ENCODE results near the gene PSD4.

Gene PSD4

GRCh38 chr2:113225263-113226259 lies 51.8 kb downstream of the PSD4 start:
- peak; percentile 29 for DNase-seq (ENCODE audit: low read depth)

GRCh38 chr2:113226462-113226861 lies 52.7 kb downstream of the PSD4 start:
- H3K4me3 ChIP-seq (replicated peaks; ENCODE audit: low read depth, low read length), result no peak overlapping the region
- TF ChIP-seq, protein P1, sequence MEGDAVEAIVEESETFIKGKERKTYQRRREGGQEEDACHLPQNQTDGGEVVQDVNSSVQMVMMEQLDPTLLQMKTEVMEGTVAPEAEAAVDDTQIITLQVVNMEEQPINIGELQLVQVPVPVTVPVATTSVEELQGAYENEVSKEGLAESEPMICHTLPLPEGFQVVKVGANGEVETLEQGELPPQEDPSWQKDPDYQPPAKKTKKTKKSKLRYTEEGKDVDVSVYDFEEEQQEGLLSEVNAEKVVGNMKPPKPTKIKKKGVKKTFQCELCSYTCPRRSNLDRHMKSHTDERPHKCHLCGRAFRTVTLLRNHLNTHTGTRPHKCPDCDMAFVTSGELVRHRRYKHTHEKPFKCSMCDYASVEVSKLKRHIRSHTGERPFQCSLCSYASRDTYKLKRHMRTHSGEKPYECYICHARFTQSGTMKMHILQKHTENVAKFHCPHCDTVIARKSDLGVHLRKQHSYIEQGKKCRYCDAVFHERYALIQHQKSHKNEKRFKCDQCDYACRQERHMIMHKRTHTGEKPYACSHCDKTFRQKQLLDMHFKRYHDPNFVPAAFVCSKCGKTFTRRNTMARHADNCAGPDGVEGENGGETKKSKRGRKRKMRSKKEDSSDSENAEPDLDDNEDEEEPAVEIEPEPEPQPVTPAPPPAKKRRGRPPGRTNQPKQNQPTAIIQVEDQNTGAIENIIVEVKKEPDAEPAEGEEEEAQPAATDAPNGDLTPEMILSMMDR (IDR thresholded peaks at IDR 0.05; ENCODE audit: low read length, missing control alignments), result no peak
- no peak for DNase-seq (ENCODE audit: low read depth)

More at GRCh38 chr2:113225263-113226259, 51.8 kb downstream of the PSD4 start:
- TF ChIP-seq, protein P1 (IDR thresholded peaks at IDR 0.05; ENCODE audit: low read length, missing control alignments), result no peak
- H3K4me3 ChIP-seq (replicated peaks; ENCODE audit: low read depth, low read length), result no peak overlapping the region

- no peak overlapping the region for H3K4me3 ChIP-seq (replicated peaks; ENCODE audit: low read depth, low read length)
- TF ChIP-seq, protein P1 (IDR thresholded peaks at IDR 0.05; ENCODE audit: low read length, missing control alignments), result no peak
- no peak for DNase-seq (ENCODE audit: low read depth)
Measured at GRCh38 chr2:113227290-113227689, 53.5 kb downstream of the PSD4 start.

DNA sequence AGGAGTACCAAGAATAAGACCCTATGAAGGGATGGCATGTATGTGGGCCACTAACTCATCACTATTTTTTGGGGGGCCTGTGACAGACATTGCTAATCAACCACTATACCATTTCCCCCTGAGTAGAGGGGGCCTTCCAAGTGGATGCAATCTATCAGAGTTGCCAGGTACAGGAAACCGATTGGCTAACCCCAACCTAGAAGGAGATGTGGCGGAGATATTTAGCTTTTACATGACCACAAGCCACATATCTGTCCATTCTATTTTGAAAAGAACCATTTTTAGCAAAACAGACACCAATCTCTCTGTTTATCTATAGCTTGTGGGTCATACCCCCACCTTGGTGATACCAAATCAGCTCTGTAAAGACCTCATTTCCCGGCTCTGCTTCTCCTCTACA lies 53.9 kb downstream of the PSD4 start:
- TF ChIP-seq, protein P1 (IDR thresholded peaks at IDR 0.05; ENCODE audit: low read length, missing control alignments), result no peak
- no peak overlapping the region for H3K4me3 ChIP-seq (replicated peaks; ENCODE audit: low read depth, low read length)
- no peak for DNase-seq (ENCODE audit: low read depth)

DNA sequence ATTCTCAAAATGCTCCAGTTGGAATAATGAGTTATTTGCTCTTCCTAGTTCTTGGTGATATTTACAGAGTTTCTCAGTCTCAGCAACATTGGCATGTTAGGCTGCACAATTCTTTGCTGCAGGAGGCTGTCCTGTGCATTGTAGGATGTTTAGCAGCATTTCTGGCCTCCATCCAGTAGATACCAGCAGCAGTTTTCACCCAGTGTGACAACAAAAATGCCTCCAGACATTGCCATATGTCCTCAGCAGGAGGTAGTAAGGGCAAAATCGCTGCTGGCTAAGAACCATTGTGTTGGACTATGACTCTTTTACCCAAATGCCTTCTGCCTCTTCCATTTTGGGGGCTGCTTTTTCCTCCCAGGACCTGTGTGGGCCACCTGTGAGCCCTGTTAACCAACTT lies 54.6 kb downstream of the PSD4 start:
- DNase-seq (ENCODE audit: low read depth), result no peak
- H3K4me3 ChIP-seq (replicated peaks; ENCODE audit: low read depth, low read length), result no peak overlapping the region
- TF ChIP-seq, protein P1 (IDR thresholded peaks at IDR 0.05; ENCODE audit: low read length, missing control alignments), result no peak

- no peak for DNase-seq (ENCODE audit: low read depth)
- TF ChIP-seq, protein P1 (IDR thresholded peaks at IDR 0.05; ENCODE audit: low read length, missing control alignments), result no peak
- H3K4me3 ChIP-seq (replicated peaks; ENCODE audit: low read depth, low read length), result no peak overlapping the region
Measured at GRCh38 chr2:113228991-113229716, 55.4 kb downstream of the PSD4 start.
